Thyroid gland (tissue), 4 donors: ENCODE measurements around the gene CACNA1I. TPM values are rescaled to one million over a fixed set of nuclear protein-coding genes. Genes with fewer than 3 reads are reported as not detected.
A peak's percentile ranks its signal among the peaks of the same experiment; 100 is the strongest.

Experiments
- DNase-seq, 2 donors: peaks; one replicate each; pipeline ENCODE4 v3.0.0-alpha.2; 2019
- H3K27ac ChIP-seq, 3 donors: fragments of 200-600 bp; sonication (generic); 1 replicate in 2 of 3; 2 replicates in 1 of 3; pipeline ENCODE4 v1.5.1; 2016 to 2019; ENCODE audit warnings: mild to moderate bottlenecking in 1 of 3, moderate library complexity in 1 of 3
- H3K27me3 ChIP-seq: fragments of 200-600 bp; sonication (generic); one replicate; pipeline ENCODE4 v1.5.1; 2019
- H3K36me3 ChIP-seq, 2 donors: fragments of 200-600 bp; sonication (generic); one replicate each; pipeline ENCODE4 v1.5.1; 2016 to 2019
- H3K4me1 ChIP-seq, 2 donors: fragments of 200-600 bp; sonication (generic); one replicate each; pipeline ENCODE4 v1.5.1; 2017 to 2019
- H3K4me3 ChIP-seq, 3 donors: fragments of 200-600 bp; sonication (generic); replicated peaks in 1 of 3; 1 replicate in 2 of 3; 2 replicates in 1 of 3; pipeline ENCODE4 v1.5.1; 2016; ENCODE audit warnings: mild to moderate bottlenecking in 1 of 3
- H3K9me3 ChIP-seq: fragments of 200-600 bp; sonication (generic); one replicate; pipeline ENCODE4 v1.5.1; 2017
- POLR2A ChIP-seq, 2 donors: fragments of 450-650 bp; IDR thresholded peaks; one replicate each; pipeline ENCODE4 v1.6.1; 2017; ENCODE audit warnings: antibody characterized with exemption in 2 of 2, mild to moderate bottlenecking in 2 of 2, moderate library complexity in 1 of 2
- WGBS, 2 donors: methylation state at CpG; one replicate each; pipeline ENCODE4 v1.1.5; 2017; 5-methylcytosine and 5-hydroxymethylcytosine counted together
- intact Hi-C: fragments of 100-400 bp; cut with DNase I; formaldehyde crosslinking; loops from one replicate; pipeline ENCODE4 v1.15.1; 2023
- total RNA-seq, 4 donors: library from RNA; depleted of rRNA; stranded (reverse); fragments of >200 nt; gene quantifications; one replicate each; pipeline ENCODE4 v1.2.3, GENCODE V29; 2016
- TF ChIP-seq, protein P1 (sequence below), 6 experiments: fragments of 200-600 bp in 3 of 6; fragments of 450-650 bp in 3 of 6; sonication (generic) in 3 of 6; IDR thresholded peaks; one replicate each; pipeline ENCODE4 v1.5.1; 2016 to 2019; ENCODE audit warnings: antibody characterized with exemption in 6 of 6, mild to moderate bottlenecking in 2 of 6, inconsistent platforms in 1 of 6, moderate library complexity in 1 of 6

The CACNA1I gene
- total RNA-seq, 4 donors from 2014 or later, result 3.7 to 10.7 (median 6.4) TPM

DNA sequence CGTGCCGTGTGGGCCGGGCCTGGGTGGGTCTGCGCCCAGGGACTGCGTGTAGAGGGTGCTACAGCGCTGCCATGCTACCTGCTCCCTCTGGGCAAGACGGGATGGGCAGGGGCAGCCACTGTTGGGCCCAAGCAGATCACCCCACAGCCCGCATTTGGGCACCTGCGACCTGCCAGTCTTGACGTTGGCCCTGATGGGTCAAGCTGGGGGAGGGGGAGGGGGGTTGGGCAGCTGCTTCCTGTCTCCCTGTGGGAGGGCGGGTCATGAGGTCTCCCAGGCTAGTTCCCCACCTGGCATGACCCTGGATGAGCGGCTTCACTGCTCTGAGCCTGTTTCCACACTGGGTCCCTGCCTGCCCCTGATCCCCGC, 35.2 kb upstream of the CACNA1I start:
- TF ChIP-seq, protein P1, sequence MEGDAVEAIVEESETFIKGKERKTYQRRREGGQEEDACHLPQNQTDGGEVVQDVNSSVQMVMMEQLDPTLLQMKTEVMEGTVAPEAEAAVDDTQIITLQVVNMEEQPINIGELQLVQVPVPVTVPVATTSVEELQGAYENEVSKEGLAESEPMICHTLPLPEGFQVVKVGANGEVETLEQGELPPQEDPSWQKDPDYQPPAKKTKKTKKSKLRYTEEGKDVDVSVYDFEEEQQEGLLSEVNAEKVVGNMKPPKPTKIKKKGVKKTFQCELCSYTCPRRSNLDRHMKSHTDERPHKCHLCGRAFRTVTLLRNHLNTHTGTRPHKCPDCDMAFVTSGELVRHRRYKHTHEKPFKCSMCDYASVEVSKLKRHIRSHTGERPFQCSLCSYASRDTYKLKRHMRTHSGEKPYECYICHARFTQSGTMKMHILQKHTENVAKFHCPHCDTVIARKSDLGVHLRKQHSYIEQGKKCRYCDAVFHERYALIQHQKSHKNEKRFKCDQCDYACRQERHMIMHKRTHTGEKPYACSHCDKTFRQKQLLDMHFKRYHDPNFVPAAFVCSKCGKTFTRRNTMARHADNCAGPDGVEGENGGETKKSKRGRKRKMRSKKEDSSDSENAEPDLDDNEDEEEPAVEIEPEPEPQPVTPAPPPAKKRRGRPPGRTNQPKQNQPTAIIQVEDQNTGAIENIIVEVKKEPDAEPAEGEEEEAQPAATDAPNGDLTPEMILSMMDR (IDR thresholded peaks at IDR 0.05), result no peak
- Histone ChIP-seq H3K4me3 (no peak overlapping the region), H3K4me1 (peaks cover 18 to 22% of the 10 kb centered on the region in 2 donors), H3K27me3 (no peaks in the 10 kb centered on the region), H3K27ac (no peak overlapping the region), H3K36me3 (no peaks in the 10 kb centered on the region), H3K9me3 (no peaks in the 10 kb centered on the region)
- 68 to 73% methylated on average over 4 to 6 of the region's 13 CpGs for whole genome bisulfite sequencing, 2 donors
- no peak for DNase-seq
- intact Hi-C loops, result loop anchor here (5.0 kb wide), 1 partner anchor 487 kb away; no protein-coding TSS in a partner anchor

DNA sequence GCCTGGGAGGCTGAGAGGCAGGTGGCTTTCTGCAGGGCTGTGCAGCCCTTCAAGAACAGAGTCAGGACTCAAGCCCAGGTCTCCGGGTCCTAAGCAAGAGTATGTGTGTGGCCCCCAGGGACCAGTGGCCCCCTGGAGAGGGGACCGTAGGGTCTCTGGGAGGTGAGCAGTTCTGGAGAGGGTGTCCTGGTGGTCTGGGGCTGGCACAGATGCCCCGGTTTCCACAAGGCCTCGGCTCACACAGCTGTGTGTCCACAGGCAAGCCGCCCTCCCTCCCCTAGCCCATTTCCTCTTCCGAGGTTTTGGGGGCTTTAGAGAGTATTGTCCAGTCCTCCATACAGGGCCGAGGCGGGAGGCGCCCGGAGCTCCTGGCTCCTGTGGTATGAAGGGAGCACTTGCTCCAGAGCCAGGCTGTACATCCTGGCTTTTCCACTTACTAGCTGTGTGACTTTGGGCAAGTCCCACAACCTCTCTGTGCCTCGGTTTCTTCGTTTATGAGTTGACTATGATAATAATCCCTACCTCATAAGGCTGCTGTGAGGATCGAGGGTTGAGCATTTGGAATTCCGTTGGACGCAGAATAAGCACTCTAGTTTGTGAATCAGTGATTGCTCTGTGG, 34.6 kb upstream of the CACNA1I start:
- H3K27ac ChIP-seq, result no peak overlapping the region
- no peaks in the 10 kb centered on the region for H3K27me3 ChIP-seq
- H3K36me3 ChIP-seq, result no peaks in the 10 kb centered on the region
- no peak for TF ChIP-seq POLR2A (IDR thresholded peaks at IDR 0.05)
- TF ChIP-seq, protein P1 (IDR thresholded peaks at IDR 0.05), result no peak
- no peak for DNase-seq
- peaks cover 18 to 19% of the 10 kb centered on the region in 2 donors for H3K4me1 ChIP-seq
- no peak overlapping the region for H3K4me3 ChIP-seq
- no peaks in the 10 kb centered on the region for H3K9me3 ChIP-seq
- intact Hi-C loops, result loop anchor here (5.0 kb wide), 1 partner anchor 486 kb away; no protein-coding TSS in a partner anchor
- 83 to 87% methylated on average over 12 to 14 of the region's 15 CpGs for WGBS, 2 donors

DNA sequence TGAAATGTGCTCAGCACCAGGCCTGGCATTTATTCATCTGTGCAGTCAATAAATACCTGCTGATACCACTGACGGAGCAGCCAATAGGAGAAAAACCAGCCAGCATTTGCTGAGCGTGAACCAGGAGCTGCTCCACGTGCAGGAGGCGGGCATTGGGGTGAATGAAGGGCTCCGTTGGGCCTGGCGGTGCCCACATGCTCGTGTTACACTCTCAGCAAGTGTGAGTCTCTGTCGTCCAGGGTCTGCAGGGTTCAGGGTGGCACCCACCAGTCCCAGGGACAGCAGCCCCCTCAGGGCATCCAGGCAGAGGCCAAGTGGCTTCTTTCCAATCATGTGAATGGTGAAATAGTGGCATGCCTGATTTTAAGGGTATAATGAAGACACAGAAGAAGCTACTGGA, 33.8 kb upstream of the CACNA1I start:
- Histone ChIP-seq H3K4me3 (no peak overlapping the region), H3K36me3 (no peaks in the 10 kb centered on the region), H3K27ac (no peak overlapping the region), H3K4me1 (peaks cover 11 to 12% of the 10 kb centered on the region in 2 donors), H3K27me3 (no peaks in the 10 kb centered on the region), H3K9me3 (no peaks in the 10 kb centered on the region)
- no peak for DNase-seq
- no peak for TF ChIP-seq POLR2A (IDR thresholded peaks at IDR 0.05)
- TF ChIP-seq, protein P1 (IDR thresholded peaks at IDR 0.05), result no peak
- intact Hi-C loops, result loop anchor here (5.0 kb wide), 1 partner anchor 486 kb away; no protein-coding TSS in a partner anchor
- WGBS, 2 donors, result 63 to 80% methylated on average over 3 to 8 of the region's 8 CpGs

DNA sequence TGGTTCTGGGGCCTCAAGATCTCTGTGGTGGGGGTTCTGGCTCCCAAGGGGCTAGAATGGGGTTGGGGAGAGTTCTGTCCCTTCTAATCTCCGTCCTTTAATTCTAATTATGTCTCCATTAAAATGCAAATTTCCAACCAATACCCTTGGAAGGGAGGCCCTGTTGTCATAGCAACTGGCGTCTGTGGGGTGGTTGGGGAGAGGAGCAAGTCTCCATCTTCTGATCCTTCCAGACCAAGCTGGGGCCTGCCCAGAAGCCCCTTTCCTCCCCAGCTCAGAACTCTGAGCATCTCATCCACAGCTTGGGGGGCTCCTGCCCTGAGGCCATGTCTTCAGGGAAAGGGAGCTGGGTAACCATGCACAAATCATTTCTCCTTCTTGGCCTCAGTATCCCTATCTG, 32.6 kb upstream of the CACNA1I start:
- Histone ChIP-seq H3K4me1 (peaks cover 8 to 9% of the 10 kb centered on the region in 2 donors), H3K27me3 (no peaks in the 10 kb centered on the region), H3K4me3 (no peak overlapping the region), H3K27ac (no peak overlapping the region), H3K9me3 (no peaks in the 10 kb centered on the region), H3K36me3 (no peaks in the 10 kb centered on the region)
- no peak for TF ChIP-seq POLR2A (IDR thresholded peaks at IDR 0.05)
- TF ChIP-seq, protein P1 (IDR thresholded peaks at IDR 0.05), result no peak
- DNase-seq, result no peak
- intact Hi-C loops, result loop anchor here (5.0 kb wide), 1 partner anchor 484 kb away; no protein-coding TSS in a partner anchor
- 53 to 70% methylated on average over 2 of the region's 2 CpGs for WGBS, 2 donors

DNA sequence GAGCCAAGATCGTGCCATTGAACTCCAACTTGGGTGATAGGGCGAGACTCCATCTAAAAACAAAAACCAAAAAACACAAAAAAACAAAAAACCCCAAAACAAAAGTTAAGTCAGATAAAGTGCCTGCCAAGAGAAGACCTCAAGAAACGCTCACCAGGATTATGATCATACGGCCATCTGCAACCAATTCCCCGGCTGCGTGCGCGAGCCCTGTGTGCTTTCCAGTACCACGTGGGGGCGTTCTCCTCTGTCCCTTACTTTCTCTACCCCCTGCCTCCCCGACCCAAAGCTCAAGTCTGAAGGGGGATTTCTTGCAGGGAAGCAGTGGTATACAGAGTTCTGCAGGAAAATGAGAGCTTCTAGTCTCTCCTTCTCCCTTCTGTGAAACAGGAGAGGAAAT, 27.5 kb upstream of the CACNA1I start:
- H3K4me1 ChIP-seq, result peaks cover 14 to 23% of the 10 kb centered on the region in 2 donors
- intact Hi-C loops, result no loop called here
- no peaks in the 10 kb centered on the region for H3K36me3 ChIP-seq
- no peak for TF ChIP-seq POLR2A (IDR thresholded peaks at IDR 0.05)
- TF ChIP-seq, protein P1 (IDR thresholded peaks at IDR 0.05), result peak in 3 of 6 experiments; percentile 23 to 38 (median 24)
- no peaks in the 10 kb centered on the region for H3K27me3 ChIP-seq
- WGBS, 2 donors, result 23 to 27% methylated on average over 11 of the region's 11 CpGs
- DNase-seq, result peak; percentile 29 to 36
- H3K9me3 ChIP-seq, result no peaks in the 10 kb centered on the region
- H3K27ac ChIP-seq, result no peak overlapping the region
- no peak overlapping the region for H3K4me3 ChIP-seq
